PC-9 (cell line): ENCODE measurements around the gene CALML6. TPM values are rescaled to one million over a fixed set of nuclear protein-coding genes. Genes with fewer than 3 reads are reported as not detected.

Source experiments
- BruUV-seq: library from RNA; stranded (reverse); fragments of 400-500 nt; replicated peaks from 2 replicates; lab custom pipeline; 2021; lab: Mats Ljungman, UMichigan
- CTCF ChIA-PET: fragments of 300-600 bp; sonication (Branson Sonifier 250); formaldehyde crosslinking; loops from one replicate; lab custom pipeline; 2022; ENCODE audit warnings: antibody characterized with exemption; lab: Charles Lee
- POLR2A ChIA-PET: fragments of 300-600 bp; sonication (Branson Sonifier 250); formaldehyde crosslinking; loops from one replicate; lab custom pipeline; 2022; ENCODE audit warnings: antibody characterized with exemption; ENCODE audit not compliant: unreplicated experiment; lab: Charles Lee
- DNase-seq, 2 experiments: peaks; one replicate each; pipeline versions ENCODE4 v3.0.0 to v3.0.0-alpha.2; 2015 to 2022; ENCODE audit warnings: mixed read lengths in 1 of 2
- H2AFZ ChIP-seq: fragments of 200-600 bp; sonication (generic); 2 replicates; pipeline ENCODE4 v1.8.1; 2017; ENCODE audit warnings: antibody characterized with exemption
- H3F3A ChIP-seq: fragments of 200-600 bp; sonication (generic); 2 replicates; pipeline ENCODE4 v1.8.1; 2017; ENCODE audit warnings: antibody characterized with exemption, mild to moderate bottlenecking, low read depth; ENCODE audit not compliant: insufficient read depth
- H3K27ac ChIP-seq: fragments of 200-600 bp; sonication (generic); 2 replicates; pipeline ENCODE4 v1.6.1; 2016; ENCODE audit warnings: mixed run types
- H3K27me3 ChIP-seq: fragments of 200-600 bp; sonication (generic); 2 replicates; pipeline ENCODE4 v1.6.1; 2016; ENCODE audit warnings: low read depth, mixed run types; ENCODE audit not compliant: insufficient read depth
- H3K36me3 ChIP-seq: fragments of 200-600 bp; sonication (generic); 2 replicates; pipeline ENCODE4 v1.6.1; 2016; ENCODE audit warnings: low read depth, mixed run types
- H3K4me1 ChIP-seq: fragments of 200-600 bp; sonication (generic); replicated peaks from 2 replicates; pipeline ENCODE4 v1.6.1; 2016; ENCODE audit warnings: mixed run types; ENCODE audit not compliant: insufficient read depth
- H3K4me2 ChIP-seq: fragments of 200-600 bp; sonication (generic); 2 replicates; pipeline ENCODE4 v1.6.1; 2017; ENCODE audit warnings: mixed run types
- H3K4me3 ChIP-seq: fragments of 200-600 bp; sonication (generic); 2 replicates; pipeline ENCODE4 v1.6.1; 2016; ENCODE audit warnings: mixed run types
- H3K79me2 ChIP-seq: fragments of 200-600 bp; sonication (generic); 2 replicates; pipeline ENCODE4 v1.6.1; 2017; ENCODE audit warnings: low read depth, mixed run types
- H3K9me2 ChIP-seq: fragments of 200-600 bp; sonication (generic); 2 replicates; pipeline ENCODE4 v1.8.1; 2017; ENCODE audit warnings: mild to moderate bottlenecking; ENCODE audit not compliant: insufficient read depth
- H3K9me3 ChIP-seq: fragments of 200-600 bp; sonication (generic); 2 replicates; pipeline ENCODE4 v1.8.1; 2016; ENCODE audit warnings: low read depth; ENCODE audit not compliant: insufficient read depth
- H4K20me1 ChIP-seq: fragments of 200-600 bp; sonication (generic); 2 replicates; pipeline ENCODE4 v1.8.1; 2017; ENCODE audit not compliant: insufficient read depth
- CTCF ChIP-seq: fragments of 200-600 bp; sonication (generic); conservative IDR thresholded peaks from 2 replicates; pipeline ENCODE4 v1.6.1; 2017; ENCODE audit warnings: mixed run types, antibody characterized with exemption, mild to moderate bottlenecking, moderate library complexity
- EZH2 ChIP-seq: fragments of 200-600 bp; sonication (generic); IDR thresholded peaks from 2 replicates; pipeline ENCODE4 v1.8.0; 2017; ENCODE audit warnings: antibody characterized with exemption, low read depth
- intact Hi-C: fragments of 100-400 bp; cut with micrococcal nuclease; formaldehyde crosslinking; loops from one replicate; pipeline ENCODE4 v1.10.0; 2022; ENCODE audit not compliant: unreplicated experiment
- total RNA-seq: library from RNA; stranded (reverse); gene quantifications from 2 replicates; pipeline ENCODE4 v1.2.3, GENCODE V29; 2021

CALML6 gene
- total RNA-seq, 1 experiment from 2014 or later: 2.1 TPM

- no peaks in the 10 kb centered on the region for H3K36me3 ChIP-seq
- peaks cover 9% of the 10 kb centered on the region; the same call in 1 of the 2 replicates for H3K4me1 ChIP-seq
- ChIA-PET POLR2A (no interaction called here), CTCF (no interaction called here)
- no peaks in the 10 kb centered on the region for H3K9me3 ChIP-seq
- peaks cover 6% of the 10 kb centered on the region; the same call in 1 of the 2 replicates for H3F3A ChIP-seq
- no TSS peak for BruUV-seq
- H3K4me3 ChIP-seq: no peak overlapping the region
- intact Hi-C loops: no loop called here
- no peaks in the 10 kb centered on the region for H3K9me2 ChIP-seq
- TF ChIP-seq CTCF (no peak), EZH2 (no peak)
- H3K27ac ChIP-seq: no peak overlapping the region
- no peaks in the 10 kb centered on the region for H4K20me1 ChIP-seq
- no peak for DNase-seq
- H2AFZ ChIP-seq: no peak overlapping the region
- H3K79me2 ChIP-seq: no peaks in the 10 kb centered on the region
- H3K27me3 ChIP-seq: no peaks in the 10 kb centered on the region
- no peak overlapping the region for H3K4me2 ChIP-seq
Measured at GRCh38 chr1:1917304-1917976, 2.4 kb downstream of the CALML6 start.

GRCh38 chr1:1917995-1918900 is 3.2 kb downstream of the CALML6 start:
- intact Hi-C loops: loop anchor here (2.0 kb wide), 1 partner anchor 217 kb away; no protein-coding TSS in a partner anchor
- H3K4me1 ChIP-seq: peaks cover 9% of the 10 kb centered on the region; the same call in 1 of the 2 replicates
- H3K27ac ChIP-seq: no peak overlapping the region
- H3K79me2 ChIP-seq: no peaks in the 10 kb centered on the region
- H3K27me3 ChIP-seq: no peaks in the 10 kb centered on the region
- H3K36me3 ChIP-seq: no peaks in the 10 kb centered on the region
- H3K9me2 ChIP-seq: no peaks in the 10 kb centered on the region
- TF ChIP-seq EZH2 (no peak), CTCF (no peak)
- peak overlapping the region; percentile 78 for H3K4me3 ChIP-seq
- ChIA-PET CTCF (no interaction called here), POLR2A (no interaction called here)
- H2AFZ ChIP-seq: peak overlapping the region; percentile 86; the same call in 1 of the 2 replicates
- H3K9me3 ChIP-seq: no peaks in the 10 kb centered on the region
- peaks cover 6% of the 10 kb centered on the region; the same call in 1 of the 2 replicates for H3F3A ChIP-seq
- BruUV-seq: TSS peak; percentile 60
- H3K4me2 ChIP-seq: peak overlapping the region; percentile 89
- H4K20me1 ChIP-seq: no peaks in the 10 kb centered on the region
- DNase-seq: no peak

- POLR2A ChIA-PET: no interaction called here
- TF ChIP-seq EZH2 (no peak), CTCF (no peak)
- H3F3A ChIP-seq: peaks cover 6% of the 10 kb centered on the region; the same call in 1 of the 2 replicates
- no TSS peak for BruUV-seq
- peaks cover 9% of the 10 kb centered on the region; the same call in 1 of the 2 replicates for H3K4me1 ChIP-seq
- no peaks in the 10 kb centered on the region for H3K79me2 ChIP-seq
- no peaks in the 10 kb centered on the region for H3K9me3 ChIP-seq
- H3K36me3 ChIP-seq: no peaks in the 10 kb centered on the region
- intact Hi-C loops: loop anchor here (2.0 kb wide), 1 partner anchor 216 kb away; no protein-coding TSS in a partner anchor
- DNase-seq: peak in 1 of 2 experiments; percentile 48
- no peaks in the 10 kb centered on the region for H3K27me3 ChIP-seq
- H3K9me2 ChIP-seq: no peaks in the 10 kb centered on the region
- H3K4me3 ChIP-seq: peak within 1 kb of the TSS; percentile 78
- CTCF ChIA-PET: interaction anchor here (0.5 kb wide), 1 partner anchor 10 kb away, joined by 8 read pairs; no protein-coding TSS in a partner anchor
- H3K27ac ChIP-seq: no peak within 1 kb of the TSS
- H2AFZ ChIP-seq: peak within 1 kb of the TSS; percentile 86
- H4K20me1 ChIP-seq: no peaks in the 10 kb centered on the region
- peak within 1 kb of the TSS; percentile 89 for H3K4me2 ChIP-seq
Measured at GRCh38 chr1:1918901-1919303, 3.8 kb downstream of the CALML6 start, which contains the start of gene TMEM52. Gene TMEM52, minus strand, starts transcription at chr1:1919279. Its CDS starts 14 bp downstream, at chr1:1919265.
